Right hindlimb (tissue), 1 donor: ENCODE results near the gene IFT43.

Experiments
- DNase-seq: peaks from one replicate; pipeline ENCODE4 v3.0.0-alpha.2; 2018

Gene IFT43

DNA sequence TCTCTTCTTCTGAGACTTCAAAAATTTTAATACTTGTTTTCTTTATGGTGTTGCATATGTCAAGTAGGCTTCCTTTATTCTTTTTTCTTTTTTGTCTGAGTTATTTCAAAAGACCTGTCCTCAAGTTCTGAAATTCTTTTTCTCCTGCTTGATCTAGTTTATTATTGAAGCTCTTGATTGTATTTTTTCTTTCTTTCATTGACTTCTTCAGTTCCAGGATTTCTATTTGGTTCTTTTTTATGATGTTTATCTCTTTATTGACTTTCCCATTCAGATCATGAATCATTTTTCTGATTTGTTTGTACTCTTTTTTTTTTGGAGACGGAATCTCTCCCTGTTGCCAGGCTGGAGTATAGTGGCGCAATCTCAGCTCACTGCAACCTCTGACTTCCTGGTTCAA is 34.1 kb downstream of the IFT43 start:
- DNase-seq: no peak

DNA sequence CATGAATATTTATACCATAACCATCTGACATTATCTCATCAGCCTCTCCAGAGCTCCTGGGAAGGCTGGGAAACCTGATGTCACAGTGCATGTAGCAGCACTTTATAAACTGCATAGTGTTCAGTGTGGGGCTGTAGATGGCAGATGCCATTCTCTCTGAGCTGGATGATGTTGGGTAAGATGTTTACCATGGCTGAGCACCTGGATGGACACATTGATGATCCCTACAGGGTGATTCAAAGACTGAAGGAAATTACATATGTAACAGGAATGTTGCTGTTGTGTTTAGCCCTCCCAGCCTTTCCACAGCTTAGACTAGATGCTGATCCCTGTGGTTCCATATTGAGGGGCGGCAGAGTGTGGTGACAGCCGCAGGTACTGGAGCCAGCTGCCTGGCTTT is 37.4 kb downstream of the IFT43 start:
- no peak for DNase-seq

DNA sequence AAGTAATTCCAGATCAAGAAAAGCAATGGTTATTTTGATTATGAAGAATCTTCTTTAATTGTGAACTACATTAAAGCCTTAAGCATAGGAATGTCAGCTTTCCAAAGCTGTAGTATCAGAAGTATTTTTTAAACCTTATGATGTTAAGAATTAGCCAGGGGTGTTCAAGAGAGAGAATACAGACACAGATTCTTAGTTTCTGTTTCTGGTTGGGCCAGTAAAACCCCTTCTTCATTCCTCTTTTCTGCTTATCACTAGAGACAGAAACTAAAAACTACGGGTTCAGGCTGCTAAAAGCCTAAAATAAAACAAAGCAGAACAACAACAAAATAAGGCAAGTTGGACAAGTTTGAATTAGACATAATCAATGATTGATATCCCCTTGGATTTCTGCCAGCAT is 38.2 kb downstream of the IFT43 start:
- DNase-seq: no peak

DNA sequence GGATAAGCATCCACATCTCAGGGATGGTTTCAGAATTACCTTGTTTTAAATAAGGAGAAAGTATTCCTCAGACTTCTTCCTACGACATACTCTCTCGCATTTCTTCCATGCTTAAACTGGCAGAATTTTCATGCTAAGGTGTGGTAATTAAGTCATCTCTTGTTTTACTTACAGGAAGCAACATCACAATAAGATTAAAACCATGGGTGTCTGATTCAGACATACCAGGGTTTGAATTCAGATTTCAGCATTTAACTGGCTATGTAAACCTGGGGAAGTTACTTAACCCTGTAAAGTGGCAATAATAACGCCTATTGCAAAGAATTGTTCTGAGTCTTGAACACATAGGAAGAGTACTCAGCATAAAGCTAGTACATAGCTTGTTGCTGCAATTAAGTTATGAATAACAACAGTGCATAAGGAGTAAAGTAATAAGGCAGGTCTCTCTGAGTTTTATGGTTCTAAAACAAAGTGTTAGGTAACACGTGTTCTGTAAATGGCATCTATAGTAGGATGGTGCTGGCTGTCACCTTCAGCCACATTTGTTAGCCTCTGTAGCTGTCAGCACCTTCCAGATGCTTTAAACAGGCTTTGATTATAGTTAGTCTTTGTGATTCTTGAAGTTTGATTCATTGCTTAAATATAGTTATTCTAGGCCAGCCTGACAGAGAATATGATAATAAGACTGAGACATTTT is 38.8 kb downstream of the IFT43 start:
- DNase-seq: no peak

DNA sequence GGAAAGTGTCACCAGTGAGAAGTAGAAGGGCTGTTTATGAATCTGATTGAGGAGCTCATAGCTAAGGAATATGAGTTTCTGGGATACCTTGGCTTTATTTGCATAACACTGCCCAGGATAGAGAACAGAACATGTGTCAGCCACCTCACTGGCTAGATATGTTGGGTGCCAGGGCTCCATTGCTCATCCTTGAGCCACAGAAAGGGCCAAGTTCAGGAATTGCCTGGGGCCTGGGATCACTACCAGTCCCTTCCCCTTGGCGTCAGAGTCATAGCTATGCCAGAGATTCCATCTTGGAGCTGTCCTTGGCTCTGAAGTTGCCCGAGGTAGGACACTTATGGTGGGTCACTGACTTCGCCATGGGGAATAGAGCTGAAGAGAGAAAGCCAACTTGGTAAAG is 49.0 kb downstream of the IFT43 start:
- DNase-seq: no peak

DNA sequence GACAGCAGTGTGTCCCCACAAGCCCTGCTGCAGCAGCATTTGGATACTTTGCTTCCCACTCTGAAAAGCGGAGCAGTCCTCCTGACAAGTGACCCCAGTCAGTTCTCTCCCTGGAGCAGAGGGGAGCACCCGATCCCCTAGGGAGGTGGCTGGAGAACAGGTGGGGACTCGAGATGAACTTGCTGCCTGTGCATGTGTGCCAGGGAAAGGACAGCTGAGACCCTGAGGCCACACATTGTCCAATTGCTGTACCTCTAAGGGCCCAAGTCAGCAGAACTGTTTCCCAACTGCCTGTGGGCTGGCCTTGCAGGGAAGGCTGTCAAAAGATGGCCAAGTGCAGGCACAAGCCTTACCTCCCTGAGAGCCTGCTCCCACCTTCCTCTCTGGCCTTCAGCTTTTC is 55.1 kb downstream of the IFT43 start:
- peak; percentile 24 for DNase-seq

DNA sequence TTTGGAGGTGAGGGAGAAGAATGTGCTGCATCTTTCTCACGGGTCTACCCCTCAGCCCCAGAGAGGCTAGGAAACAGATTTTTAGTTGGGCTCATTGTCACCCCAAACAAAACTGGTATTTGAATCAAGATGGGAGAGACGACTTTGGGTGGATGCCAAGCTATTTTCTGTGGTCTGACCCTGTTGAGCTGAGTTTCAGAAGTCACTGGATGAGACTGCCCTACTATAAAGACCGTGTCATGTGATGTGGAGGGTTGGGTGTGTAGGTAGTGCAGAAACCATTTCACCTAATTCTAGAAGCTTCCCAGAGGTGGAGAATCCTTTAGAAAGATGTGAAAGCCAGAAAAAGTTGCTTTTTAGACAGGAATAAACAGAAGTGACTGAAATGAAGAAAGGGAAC is 60.2 kb downstream of the IFT43 start:
- no peak for DNase-seq

DNA sequence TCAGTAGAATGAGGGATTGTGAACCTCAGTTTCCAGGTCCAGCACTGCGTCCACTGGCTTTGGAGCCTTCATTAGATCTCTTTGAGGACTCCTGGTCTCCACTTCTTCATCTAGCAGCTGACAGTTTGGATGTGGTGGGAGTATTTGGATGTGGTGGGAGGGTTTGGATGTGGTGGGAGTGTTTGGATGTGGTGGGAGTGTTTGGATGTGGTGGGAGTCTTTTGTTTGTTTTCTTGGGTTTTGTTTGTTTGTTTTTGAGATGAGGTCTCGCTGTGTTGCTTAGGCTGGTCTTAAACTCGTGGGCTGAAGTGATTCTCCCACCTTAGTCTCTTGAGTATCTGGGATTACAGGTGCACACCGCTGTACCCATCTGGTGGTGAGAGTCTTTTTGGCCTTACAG is 64.7 kb downstream of the IFT43 start:
- no peak for DNase-seq

DNA sequence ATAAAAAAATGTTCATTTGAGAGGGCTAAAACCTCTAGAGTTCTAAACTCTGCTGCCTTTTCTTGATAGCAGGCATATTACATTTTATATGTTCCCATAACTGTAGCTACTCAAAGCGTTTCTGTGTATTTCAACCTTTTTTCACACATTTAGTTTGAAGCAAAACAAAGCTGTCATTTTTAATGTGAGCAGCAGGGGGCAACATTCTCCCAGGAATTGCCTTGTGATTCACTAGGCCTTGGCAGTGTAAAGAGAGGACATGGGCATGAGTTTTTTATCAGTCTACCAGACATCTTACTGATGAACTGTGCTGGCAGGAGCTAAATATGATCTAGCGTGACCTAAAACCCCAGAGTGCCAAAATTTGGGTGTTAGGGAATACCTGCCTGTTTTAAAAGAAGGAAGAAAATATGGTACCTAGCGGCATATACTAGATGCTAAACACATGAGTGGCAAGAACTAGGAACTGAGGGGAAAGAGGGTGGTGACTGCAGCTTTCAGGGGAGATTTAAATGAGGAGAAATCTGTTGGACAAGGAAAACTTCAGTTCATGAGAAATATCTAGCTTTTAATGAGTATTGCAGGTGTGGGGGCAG is 65.3 kb downstream of the IFT43 start:
- peak; percentile 67 for DNase-seq

DNA sequence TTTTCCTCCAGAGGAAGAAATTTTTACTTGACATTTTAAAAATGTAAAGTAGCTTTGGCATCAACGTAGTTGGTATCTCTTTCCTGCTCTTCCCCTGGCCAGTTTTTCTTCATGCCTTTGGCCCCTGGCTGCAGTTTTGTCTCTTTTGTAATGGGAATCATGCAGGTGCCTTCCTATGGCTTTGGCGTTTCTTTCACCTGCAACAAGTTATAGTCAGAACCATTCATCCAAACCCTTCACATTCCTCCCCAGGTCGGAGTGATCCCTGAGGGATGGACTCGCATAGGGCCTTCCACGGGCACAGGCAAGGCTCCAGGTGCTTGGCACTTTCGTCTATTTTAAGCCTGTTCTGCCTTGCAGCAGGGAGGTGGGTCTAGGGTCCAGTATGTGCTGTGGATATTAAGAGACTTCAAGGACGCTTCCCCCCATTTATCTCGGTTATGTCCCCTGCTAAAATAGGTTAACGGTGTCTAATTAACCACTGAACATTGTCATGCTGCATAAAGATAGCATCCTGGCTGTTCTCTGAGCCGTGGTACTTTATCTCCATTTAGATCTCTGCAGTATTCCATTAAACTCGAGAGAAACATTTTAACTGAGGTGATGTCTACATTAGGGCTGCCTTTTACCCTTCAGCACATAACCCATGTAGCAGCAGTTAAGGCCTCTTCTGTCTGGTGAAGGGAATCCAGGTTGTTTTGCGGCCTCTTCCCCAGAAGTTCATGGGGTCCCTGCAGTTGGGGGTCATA is 66.3 kb downstream of the IFT43 start:
- DNase-seq: no peak

DNA sequence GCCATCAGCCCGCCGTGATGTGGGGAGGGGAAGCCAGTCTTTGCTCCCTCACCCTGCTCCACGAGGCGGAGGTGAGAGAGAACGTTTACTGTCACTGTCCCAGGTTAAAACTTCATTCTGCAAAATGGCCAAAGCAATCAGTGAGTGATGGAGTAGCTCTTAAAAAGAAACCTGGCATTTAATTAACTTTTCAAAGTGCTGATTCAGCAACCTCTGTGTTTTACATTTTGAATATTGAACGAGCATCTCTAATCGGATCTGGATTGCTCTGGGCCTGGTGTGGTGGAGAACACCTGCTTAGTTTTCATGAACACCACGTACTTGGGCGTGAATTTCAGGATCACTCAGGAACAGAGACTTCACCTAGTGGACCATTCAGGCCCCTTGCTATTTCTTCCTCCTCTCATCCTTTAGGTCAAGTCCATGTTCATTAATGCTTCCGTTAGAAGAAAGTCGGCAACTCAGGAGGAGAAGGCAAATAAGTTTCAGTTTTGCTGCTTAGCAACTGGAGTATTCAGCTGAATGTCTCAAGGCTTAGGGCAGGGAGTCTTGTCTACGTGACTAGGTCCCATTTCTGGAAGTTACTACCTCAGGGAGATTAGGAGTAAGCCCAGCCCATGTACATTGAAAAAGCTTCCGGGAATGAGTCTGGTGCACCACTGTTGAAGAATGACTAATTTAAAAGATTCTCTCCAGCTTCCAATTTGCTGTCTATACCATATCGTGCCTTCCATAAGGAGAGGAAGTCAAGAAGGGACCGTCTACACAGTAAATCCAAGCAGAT is 68.2 kb downstream of the IFT43 start:
- DNase-seq: no peak

DNA sequence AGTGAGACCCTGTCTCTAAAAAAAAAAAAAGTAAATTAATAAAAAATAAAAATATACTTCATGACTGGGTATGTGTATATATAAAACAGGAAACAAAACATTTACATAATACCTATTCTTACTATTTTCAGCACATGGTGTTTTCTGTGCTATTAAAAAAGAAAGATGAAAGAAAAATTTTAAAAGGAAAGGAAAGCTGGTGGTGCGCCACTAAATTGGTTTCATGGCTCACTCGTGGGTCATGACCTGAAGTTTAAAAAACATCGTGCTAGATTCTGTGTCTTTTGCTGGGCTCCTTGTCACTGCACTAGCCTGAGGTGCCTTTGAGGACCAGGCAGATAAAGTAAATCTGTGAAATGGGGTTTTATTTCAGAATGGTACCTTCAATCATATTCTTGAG is 69.8 kb downstream of the IFT43 start:
- DNase-seq: no peak

DNA sequence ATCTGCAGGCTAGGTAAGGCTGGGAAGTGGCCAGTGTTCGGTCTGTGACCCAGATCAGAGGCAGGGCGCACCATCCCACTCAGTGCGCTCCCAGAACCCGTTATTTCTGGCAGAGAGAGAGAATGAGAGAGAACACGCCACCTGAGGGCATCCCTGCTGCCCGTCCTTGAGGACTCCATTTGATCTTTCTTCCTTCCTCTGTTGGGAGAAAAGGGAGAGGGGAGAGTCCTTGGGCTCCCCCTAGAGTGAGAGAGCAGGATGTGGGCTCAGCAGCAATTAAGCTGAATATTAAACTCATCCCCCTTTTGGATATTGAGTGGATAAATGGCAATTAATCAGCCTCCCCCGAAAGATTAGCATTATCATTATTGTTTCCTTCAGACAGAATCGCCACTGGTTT is 70.6 kb downstream of the IFT43 start:
- no peak for DNase-seq

DNA sequence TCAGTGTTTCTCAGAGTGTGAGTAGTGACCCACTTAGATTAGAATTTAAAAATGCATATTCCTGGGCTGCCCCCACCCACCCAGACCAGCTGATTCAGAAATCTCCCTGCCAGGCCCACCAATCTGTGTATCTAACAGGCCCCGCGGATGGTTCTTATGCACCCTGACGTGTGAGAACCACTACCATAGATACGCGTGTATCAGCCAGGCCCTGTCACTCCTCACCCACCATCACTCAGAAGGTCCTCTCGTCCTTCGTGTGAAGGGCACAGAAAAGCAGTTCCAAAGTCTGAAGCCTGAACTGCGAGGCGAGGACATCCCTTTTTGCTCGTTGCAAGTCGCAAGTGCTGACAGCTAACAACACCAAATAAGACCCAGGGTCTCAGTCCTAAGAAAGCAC is 72.4 kb downstream of the IFT43 start:
- no peak for DNase-seq

DNA sequence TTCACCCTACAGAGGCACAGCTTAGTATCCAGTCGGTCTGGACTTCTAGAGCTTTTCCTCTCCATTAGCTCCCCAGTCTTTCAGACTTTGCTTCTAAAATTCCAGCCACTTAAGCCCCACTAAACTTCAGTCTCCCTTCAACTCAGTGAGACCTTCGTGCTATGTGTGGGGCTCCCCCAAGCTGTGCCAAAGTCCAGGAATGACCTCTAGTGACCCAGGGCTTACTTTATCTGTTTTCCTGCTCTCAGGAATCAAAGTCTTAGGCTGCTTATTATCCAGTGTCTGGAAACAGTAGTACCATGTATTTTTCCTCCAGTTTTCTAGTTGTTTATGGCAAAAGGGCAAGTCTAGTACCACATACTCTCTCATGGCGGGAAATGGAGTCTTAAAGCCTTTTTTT is 77.8 kb downstream of the IFT43 start:
- no peak for DNase-seq

DNA sequence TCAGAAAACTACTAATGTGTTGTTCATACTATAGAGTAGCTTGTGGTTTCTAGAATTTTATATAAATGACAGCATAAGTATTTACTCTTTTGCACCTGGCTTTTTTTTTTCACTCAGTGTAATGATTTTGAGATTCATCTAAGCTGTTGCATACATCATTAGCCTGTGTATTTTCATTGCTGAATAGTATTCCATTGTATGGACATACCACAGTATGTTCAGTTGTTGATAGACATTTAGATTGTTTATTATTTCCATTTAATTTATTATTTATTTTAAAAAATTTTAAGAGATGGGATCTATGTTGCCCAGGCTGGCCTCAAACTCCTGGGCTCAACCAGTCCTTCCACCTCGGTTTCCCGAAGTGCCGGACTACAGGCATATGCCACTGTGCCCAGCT is 80.0 kb downstream of the IFT43 start:
- no peak for DNase-seq

DNA sequence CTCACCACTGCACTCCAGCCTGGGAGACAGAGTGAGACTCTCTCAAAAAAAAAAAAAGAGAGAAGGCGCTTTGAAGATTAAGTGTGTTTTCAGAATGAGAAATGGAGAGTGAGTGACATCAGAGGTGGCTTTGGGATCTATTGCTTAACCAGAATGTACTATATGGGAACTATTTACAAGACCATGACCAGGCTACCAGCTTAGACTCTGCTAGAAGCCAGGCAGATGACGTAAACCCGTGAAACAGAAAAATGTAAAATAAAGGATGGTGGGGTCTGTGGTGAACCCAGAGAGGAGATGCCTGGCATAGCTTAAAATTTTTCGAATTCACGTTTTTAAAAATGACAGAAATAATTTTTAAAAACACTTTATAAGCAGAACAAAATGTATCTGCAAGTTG is 82.0 kb downstream of the IFT43 start:
- DNase-seq: no peak

DNA sequence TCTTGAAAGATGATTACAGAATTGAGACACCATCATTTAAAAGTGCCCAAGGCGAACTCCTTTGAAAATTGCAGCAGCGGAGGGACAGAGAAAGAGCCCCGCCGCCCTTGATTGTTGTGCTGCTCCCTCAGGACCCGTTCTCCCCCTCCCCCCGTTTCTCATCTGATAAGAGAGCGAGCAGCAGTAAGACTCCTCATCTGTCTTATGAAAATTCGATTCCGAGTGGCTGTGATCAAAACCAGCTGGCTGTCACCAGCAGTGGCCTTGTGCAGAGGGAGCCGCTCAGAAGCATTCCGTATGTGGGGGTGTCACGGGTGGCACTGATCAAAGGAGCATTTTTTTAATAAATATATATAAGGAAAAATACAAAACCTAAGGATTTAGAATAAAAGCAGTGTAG is 88.2 kb downstream of the IFT43 start:
- DNase-seq: no peak

DNA sequence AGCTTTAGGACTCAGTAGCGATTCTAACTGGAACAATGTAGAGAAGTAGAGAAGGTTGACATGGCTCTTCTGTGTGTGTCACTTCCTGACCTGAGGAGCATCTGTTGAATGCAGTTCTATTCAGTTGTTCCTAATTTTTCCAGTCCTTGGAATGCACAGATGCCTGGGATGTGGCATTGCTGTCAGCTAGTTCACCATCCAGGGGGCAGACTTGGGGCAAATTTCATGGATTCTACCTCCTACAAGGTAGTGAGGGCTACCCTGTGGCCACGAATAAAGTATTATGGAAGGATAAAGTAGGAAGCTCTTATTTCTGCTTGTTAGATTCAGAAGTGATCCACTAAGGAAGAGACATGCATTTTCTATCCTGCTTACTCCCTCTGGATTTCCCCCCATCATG is 91.8 kb downstream of the IFT43 start:
- no peak for DNase-seq

DNA sequence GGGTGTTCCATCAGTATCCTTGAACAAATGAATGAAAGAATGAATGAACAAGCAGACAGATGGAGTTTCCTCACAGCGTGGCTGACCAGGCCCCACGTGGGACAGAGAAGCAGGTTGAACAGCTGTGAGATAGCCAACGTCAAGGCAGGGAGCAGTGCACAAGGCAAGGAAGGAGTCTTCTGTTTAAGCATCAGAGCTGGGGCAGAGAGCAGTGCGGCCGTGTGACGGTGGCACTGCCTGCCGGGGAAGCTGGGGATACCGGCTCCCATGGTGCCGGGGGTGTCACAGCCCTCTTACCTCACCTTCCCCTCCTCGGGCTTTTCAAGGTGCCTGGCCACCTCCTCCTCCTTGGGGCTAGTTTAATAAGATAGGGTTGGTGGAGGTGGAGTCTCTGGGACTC is 92.9 kb downstream of the IFT43 start:
- DNase-seq: no peak

DNA sequence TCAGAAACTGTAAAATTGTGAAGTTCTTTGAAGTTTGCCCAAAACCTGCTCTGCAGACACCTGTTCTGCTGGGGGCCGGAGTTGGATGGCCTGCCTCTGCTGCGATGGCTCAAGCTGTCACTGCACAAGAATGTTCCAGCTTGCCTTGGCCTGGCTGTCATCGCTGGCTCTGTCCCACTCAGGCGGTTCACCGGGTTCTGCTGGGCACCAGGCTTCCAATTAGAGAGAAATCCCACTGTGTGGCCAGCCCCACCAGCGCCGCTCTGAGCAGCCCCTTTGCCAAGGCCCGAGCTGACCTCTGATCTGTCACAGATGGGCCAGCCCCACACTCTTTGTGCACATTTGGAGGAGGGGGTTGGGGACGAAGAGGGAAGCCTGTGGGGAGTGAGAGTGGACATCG is 94.5 kb downstream of the IFT43 start:
- DNase-seq: no peak

DNA sequence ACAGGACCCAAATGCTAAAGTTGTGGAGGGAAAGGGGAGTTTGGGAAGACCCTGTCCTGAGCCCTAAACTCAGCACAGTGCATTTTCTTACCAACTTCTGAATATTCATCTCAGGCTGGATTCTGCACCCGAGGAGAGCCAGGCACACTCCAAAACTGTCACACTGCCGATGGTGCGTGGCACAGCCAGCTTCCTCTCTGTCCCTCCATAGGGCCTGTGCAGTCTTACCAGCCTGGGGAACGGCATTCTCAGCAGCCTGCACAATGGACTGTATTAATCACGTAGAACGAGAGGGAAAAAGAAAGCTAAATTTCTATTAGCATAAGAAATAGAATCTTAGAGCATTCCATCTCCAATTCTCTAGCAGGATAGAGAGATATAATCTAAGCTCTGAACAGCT is 94.9 kb downstream of the IFT43 start:
- DNase-seq: no peak

DNA sequence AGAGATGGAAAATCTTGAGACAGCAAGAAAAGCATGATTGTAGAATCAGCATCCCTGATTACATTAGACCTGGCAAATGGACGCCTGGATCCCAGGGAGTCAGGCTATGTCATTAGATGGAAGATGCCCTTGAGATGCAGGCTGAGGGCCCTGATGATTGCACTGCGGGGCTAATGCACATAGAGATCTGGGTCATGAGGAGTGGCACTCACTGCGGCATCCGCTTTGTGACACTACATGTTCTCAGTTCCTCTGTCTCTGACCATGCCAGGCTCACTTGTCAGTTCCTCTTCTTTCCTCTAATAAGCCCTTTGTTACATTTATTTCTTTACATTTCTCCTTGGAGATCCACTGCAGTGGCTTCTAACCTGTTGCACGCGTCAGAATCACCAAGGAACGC is 96.1 kb downstream of the IFT43 start:
- no peak for DNase-seq
